ENCODE results near the gene MAP1S.
A peak's percentile ranks its signal among the peaks of the same experiment; 100 is the strongest.

MAP1S gene

DNA sequence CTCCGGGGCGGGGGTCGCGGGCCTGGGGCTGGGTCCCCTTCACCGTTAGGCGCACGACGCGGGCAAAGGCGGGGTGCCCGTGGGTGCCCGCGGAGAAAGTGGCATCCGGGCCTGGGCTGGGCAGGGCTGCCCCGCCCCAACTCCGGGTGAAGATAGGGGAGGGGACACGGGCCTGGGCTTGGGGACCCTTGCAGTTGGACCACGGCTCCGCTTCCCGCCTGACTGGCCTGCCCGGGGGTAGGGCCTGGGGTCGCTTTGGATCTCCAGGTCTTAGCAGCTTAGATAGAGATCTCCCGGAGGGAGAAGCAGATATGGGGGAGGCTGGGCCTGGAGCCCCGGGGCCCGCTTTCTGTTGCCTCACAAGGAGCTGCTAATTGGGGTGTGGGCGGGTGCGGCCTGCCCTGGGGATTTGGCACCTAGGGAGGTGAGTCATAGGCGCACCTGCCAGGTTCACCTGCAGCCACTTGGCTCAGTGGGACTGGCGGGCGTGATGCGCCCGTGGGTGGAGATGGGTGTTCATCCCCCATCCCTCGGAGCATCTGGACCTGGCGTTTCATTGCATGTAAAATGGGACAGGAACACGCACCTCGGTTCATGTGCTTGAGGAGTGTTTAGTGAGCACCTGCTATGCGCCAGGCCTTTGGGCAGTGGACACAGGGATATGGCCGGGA, 585 bp downstream of the MAP1S start:
- TF ChIP-seq GATA3 (IDR thresholded peaks at IDR 0.05; ENCODE audit: low read depth, low read length) (no peak), GATA2 (IDR thresholded peaks at IDR 0.05; ENCODE audit: low read depth, low read length) (peak; percentile 54)

DNA sequence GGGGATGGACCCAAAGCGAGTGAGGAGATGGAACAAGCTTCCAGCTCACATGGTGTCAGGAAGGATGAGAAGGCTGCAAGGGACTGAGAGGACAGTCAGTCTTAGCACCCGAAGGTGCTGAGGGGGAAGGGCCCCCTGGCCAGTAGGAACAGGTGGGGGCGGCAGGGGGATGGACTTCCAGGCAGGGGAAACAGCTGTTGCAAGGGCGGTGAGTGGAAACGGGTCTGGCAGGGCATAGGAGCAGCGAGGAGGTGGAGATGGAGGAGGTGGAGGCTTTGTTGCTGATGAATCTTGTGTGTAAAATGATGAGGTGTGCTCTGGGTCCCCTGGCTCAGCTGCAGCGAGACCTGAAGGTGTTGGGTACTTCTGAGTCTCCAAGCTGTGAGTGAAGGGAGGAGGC, 1.2 kb downstream of the MAP1S start:
- TF ChIP-seq GATA3 (IDR thresholded peaks at IDR 0.05; ENCODE audit: low read depth, low read length) (no peak), GATA2 (IDR thresholded peaks at IDR 0.05; ENCODE audit: low read depth, low read length) (no peak)

DNA sequence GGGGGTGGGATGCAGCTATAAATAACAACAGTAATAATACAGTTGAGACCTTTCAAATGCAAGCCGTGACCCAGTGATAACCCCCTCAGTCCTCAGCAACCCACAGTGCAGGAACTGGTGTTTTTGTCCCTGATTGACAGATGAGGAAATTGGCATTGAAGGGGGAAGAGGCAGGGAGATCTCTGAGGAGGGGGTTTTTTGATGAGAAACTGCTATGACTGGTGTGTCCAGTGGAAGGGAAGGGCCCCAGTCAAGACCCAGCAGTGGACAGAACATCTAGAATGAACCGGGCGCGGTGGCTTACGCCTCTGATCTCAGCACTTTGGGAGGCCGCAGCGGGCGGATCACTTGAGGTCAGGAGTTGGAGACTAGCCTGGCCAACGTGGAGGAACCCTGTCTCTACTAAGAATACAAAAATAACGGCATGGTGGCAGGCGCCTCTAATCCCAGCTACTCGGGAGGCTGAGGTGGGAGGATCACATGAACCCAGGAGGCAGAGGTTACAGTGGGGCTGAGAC, 1.9 kb downstream of the MAP1S start:
- TF ChIP-seq GATA3 (IDR thresholded peaks at IDR 0.05; ENCODE audit: low read depth, low read length) (no peak), GATA2 (IDR thresholded peaks at IDR 0.05; ENCODE audit: low read depth, low read length) (no peak)

DNA sequence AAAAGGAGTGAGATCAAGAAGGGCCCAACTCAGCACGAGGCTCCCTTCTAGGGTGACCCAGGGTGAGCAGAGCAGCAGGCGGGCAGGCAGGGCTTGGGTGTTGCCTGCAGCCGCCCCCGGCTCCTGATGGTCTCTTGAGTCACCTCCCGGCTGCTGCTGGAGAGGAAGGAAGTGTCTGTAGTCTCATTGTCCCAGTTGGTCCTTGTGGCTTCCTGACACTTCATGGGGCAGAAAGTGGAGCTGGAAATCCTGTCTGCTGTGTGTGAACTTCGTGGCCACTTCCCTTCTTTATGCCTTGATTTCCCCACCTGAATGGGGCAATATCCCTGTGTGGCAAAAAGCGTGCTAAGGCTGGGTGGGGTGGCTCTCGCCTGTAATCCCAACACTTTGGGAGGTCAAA, 2.5 kb downstream of the MAP1S start:
- TF ChIP-seq GATA2 (IDR thresholded peaks at IDR 0.05; ENCODE audit: low read depth, low read length) (no peak), GATA3 (IDR thresholded peaks at IDR 0.05; ENCODE audit: low read depth, low read length) (no peak)

DNA sequence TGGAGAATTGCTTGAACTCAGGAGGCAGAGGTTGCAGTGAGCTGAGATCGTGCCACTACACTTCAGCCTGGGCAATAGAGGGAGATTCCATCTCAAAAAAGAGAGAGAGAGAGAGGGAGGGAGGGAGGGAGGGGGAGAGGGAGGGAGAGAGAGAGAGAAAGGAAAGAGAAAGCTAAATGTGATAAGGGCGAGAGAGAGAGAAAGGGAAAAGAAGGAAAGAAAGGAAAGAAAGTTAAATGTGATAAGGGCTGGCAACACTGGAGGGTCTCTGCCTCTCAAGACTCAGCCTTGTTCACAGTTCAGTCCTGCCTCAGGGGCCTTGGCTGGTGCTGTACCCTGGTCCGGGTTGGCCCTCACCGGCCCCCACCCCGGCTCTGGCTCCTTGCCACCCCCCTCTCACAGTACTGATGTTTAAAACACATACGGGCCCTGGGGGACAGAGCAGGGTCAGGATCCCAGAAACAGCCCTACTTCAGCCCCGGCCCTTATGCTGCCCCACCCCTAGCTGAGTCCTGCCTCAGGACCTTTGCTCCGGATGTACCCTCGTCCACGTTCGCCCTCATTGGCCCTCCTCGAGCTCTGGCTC, 3.5 kb downstream of the MAP1S start:
- TF ChIP-seq GATA3 (IDR thresholded peaks at IDR 0.05; ENCODE audit: low read depth, low read length) (no peak), GATA2 (IDR thresholded peaks at IDR 0.05; ENCODE audit: low read depth, low read length) (no peak)

DNA sequence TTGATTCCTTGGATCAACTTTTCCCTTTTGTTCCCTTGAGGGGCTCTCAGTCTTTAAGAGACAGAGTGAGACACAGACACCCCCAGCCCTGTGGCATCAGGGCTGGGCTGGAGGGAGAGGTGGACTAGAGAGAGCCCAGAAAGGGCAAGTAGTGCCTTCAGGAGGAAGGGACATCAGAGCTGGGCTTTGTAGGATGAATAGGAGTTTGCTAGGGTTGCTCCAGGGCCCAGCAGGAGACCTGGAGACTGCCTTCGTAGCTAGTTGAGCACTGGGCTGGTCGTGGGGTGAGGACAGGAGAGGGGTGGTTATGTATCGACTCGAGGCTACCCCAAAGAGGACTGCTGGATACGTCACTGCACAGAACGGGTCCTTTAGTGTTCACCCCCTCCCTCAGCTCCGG, 5.4 kb downstream of the MAP1S start:
- TF ChIP-seq GATA3 (IDR thresholded peaks at IDR 0.05; ENCODE audit: low read depth, low read length) (no peak), GATA2 (IDR thresholded peaks at IDR 0.05; ENCODE audit: low read depth, low read length) (no peak)

DNA sequence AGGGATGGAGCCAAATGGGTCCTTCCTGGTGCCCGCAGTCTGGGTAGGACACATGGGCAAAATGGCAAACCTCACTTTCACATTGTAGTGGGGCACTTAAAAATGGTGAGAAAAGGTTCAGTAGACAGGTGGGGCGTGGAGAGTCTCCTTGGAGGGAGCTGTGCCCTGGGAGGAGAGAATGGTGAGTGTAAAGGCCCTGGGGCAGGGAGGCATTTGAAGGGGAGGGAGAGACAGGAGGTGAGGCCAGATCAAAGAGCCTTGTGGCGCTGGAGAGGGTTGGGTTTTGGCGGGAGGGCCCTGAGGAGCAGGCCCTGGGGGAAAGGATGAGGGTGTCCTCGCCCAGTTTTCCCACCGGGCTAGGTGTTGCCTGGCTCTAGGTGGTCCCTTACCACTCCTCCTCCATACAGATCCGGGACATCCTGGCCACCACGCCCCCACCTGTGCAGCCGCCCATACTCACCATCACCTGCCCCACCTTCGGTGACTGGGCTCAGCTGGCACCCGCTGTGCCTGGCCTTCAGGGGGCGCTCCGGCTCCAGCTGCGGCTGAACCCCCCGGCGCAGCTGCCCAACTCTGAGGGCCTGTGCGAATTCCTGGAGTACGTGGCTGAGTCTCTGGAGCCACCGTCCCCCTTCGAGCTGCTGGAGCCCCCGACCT, 6.3 kb downstream of the MAP1S start:
- TF ChIP-seq GATA3 (IDR thresholded peaks at IDR 0.05; ENCODE audit: low read depth, low read length) (no peak), GATA2 (IDR thresholded peaks at IDR 0.05; ENCODE audit: low read depth, low read length) (no peak)

DNA sequence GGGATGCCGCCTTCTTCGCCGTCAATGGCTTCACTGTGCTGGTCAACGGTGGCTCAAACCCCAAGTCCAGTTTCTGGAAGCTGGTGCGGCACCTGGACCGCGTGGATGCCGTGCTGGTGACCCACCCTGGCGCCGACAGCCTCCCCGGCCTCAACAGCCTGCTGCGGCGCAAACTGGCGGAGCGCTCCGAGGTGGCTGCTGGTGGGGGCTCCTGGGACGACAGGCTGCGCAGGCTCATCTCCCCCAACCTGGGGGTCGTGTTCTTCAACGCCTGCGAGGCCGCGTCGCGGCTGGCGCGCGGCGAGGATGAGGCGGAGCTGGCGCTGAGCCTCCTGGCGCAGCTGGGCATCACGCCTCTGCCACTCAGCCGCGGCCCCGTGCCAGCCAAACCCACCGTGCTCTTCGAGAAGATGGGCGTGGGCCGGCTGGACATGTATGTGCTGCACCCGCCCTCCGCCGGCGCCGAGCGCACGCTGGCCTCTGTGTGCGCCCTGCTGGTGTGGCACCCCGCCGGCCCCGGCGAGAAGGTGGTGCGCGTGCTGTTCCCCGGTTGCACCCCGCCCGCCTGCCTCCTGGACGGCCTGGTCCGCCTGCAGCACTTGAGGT, 7.0 kb downstream of the MAP1S start:
- TF ChIP-seq GATA2 (IDR thresholded peaks at IDR 0.05; ENCODE audit: low read depth, low read length) (no peak), GATA3 (IDR thresholded peaks at IDR 0.05; ENCODE audit: low read depth, low read length) (no peak)

DNA sequence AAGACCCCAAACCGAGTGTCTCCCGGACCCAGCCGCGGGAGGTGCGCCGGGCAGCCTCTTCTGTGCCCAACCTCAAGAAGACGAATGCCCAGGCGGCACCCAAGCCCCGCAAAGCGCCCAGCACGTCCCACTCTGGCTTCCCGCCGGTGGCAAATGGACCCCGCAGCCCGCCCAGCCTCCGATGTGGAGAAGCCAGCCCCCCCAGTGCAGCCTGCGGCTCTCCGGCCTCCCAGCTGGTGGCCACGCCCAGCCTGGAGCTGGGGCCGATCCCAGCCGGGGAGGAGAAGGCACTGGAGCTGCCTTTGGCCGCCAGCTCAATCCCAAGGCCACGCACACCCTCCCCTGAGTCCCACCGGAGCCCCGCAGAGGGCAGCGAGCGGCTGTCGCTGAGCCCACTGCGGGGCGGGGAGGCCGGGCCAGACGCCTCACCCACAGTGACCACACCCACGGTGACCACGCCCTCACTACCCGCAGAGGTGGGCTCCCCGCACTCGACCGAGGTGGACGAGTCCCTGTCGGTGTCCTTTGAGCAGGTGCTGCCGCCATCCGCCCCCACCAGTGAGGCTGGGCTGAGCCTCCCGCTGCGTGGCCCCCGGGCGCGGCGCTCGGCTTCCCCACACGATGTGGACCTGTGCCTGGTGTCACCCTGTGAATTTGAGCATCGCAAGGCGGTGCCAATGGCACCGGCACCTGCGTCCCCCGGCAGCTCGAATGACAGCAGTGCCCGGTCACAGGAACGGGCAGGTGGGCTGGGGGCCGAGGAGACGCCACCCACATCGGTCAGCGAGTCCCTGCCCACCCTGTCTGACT, 7.9 kb downstream of the MAP1S start:
- TF ChIP-seq GATA2 (IDR thresholded peaks at IDR 0.05; ENCODE audit: low read depth, low read length) = no peak
- TF ChIP-seq GATA3 (IDR thresholded peaks at IDR 0.05; ENCODE audit: low read depth, low read length) = no peak

DNA sequence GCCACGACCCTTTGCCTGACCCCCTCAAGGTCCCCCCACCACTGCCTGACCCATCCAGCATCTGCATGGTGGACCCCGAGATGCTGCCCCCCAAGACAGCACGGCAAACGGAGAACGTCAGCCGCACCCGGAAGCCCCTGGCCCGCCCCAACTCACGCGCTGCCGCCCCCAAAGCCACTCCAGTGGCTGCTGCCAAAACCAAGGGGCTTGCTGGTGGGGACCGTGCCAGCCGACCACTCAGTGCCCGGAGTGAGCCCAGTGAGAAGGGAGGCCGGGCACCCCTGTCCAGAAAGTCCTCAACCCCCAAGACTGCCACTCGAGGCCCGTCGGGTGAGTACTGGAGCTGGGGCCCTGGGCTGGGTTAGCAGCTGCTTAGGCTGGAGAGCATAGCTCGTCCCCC, 8.6 kb downstream of the MAP1S start:
- no peak for TF ChIP-seq GATA3 (IDR thresholded peaks at IDR 0.05; ENCODE audit: low read depth, low read length)
- no peak for TF ChIP-seq GATA2 (IDR thresholded peaks at IDR 0.05; ENCODE audit: low read depth, low read length)

DNA sequence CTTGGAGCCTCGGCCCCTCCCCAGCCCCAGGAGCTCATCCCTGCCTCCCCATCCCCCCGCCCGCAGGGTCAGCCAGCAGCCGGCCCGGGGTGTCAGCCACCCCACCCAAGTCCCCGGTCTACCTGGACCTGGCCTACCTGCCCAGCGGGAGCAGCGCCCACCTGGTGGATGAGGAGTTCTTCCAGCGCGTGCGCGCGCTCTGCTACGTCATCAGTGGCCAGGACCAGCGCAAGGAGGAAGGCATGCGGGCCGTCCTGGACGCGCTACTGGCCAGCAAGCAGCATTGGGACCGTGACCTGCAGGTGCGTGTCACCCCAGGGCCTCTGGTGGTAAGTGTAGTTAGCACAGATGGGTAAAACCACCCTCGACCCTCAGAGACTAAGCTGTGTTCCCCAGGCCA, 13.8 kb downstream of the MAP1S start:
- no peak for TF ChIP-seq GATA2 (IDR thresholded peaks at IDR 0.05; ENCODE audit: low read depth, low read length)
- TF ChIP-seq GATA3 (IDR thresholded peaks at IDR 0.05; ENCODE audit: low read depth, low read length) = no peak

DNA sequence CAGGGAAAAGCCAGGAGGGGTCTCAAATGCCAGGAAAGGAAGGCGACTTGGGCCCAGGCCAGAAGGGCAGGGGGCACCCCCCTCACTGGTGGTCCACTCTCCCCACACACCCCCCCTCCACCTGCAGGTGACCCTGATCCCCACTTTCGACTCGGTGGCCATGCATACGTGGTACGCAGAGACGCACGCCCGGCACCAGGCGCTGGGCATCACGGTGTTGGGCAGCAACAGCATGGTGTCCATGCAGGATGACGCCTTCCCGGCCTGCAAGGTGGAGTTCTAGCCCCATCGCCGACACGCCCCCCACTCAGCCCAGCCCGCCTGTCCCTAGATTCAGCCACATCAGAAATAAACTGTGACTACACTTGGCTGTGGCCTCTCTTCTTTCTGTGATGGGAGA, 14.9 kb downstream of the MAP1S start:
- TF ChIP-seq GATA3 (IDR thresholded peaks at IDR 0.05; ENCODE audit: low read depth, low read length) (no peak), GATA2 (IDR thresholded peaks at IDR 0.05; ENCODE audit: low read depth, low read length) (no peak)

DNA sequence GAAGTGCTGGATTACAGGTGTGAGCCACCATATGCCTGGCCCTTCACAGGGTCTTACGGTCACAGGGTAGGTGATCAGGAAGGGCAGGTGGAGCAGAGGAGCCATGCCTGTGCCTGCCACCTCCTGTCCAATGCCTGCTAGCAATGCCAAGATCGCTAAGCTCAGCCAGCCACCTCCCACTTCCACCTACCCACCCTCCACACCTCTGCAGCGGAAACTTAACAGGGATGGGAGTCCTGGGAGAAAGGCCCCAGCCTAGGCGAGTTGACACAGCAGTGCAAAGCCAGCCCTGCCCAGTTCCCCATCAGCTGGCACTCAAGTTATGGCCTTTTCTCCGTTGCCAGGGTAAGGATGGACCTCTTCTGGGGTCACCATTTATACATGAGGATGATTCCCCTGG, 16.1 kb downstream of the MAP1S start:
- TF ChIP-seq GATA3 (IDR thresholded peaks at IDR 0.05; ENCODE audit: low read depth, low read length) = no peak
- no peak for TF ChIP-seq GATA2 (IDR thresholded peaks at IDR 0.05; ENCODE audit: low read depth, low read length)

DNA sequence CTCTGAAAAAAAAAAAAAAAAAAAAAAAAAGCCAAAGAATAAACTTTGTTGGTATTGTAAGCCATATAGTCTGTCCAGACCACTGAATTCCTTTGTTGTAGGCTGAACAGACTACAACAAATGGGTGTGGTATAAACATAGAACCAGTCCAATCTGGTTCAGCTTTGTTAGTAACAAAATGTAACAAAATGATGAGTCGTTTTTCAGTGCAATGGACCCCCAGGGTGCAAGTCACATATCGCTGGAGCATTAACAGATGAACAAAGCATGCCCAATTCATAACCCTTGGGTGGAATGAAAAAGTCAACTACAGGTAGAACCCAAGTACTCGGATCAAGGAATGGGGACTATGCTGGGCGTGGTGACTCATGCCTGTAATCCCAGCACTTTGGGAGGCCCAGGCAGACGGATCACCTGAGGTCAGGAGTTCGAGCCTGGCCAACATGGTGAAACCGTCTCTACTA, 18.4 kb downstream of the MAP1S start:
- TF ChIP-seq GATA2 (IDR thresholded peaks at IDR 0.05; ENCODE audit: low read depth, low read length) (no peak), GATA3 (IDR thresholded peaks at IDR 0.05; ENCODE audit: low read depth, low read length) (no peak)
